ENCODE measurements around the gene PPP1R3C. TPM values are rescaled to one million over a fixed set of nuclear protein-coding genes. Genes with fewer than 3 reads are reported as not detected.

Gene PPP1R3C
- total RNA-seq, 4 donors from 2014 or later: 19.7 to 55.2 (median 25.5) TPM

DNA sequence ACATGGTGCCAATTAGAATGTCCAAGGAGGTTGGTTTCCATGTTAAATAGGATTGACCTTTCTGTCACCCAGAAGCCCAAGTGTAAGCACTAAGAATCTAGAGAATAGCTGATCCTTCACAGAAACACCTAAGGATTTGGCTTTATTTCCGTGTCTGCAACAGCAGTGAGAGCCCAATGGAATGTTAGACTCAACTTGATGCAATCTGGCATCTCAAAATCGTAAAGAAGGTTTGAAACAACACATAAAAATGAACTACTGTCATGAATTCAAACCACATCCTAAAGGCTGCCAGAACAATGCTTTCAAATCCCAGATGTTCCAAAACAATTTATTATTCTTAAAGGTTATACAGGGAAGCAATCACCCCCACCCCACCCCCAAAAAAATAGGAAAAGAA is 18.6 kb downstream of the PPP1R3C start:
- Histone ChIP-seq H3K4me1 (peaks cover 0 to 9% of the 10 kb centered on the region in 2 donors), H3K27me3 (no peaks in the 10 kb centered on the region), H3K36me3 (no peaks in the 10 kb centered on the region), H3K27ac (peak overlapping the region; percentile 75), H3K4me3 (no peak overlapping the region), H3K9me3 (no peaks in the 10 kb centered on the region)
- intact Hi-C loops (cut with DNase I; ENCODE audit: low total_unique reads): no loop called here
- no peak for DNase-seq
- TF ChIP-seq CTCF (IDR thresholded peaks at IDR 0.05): no peak
- no peak for TF ChIP-seq POLR2A (IDR thresholded peaks at IDR 0.05)

DNA sequence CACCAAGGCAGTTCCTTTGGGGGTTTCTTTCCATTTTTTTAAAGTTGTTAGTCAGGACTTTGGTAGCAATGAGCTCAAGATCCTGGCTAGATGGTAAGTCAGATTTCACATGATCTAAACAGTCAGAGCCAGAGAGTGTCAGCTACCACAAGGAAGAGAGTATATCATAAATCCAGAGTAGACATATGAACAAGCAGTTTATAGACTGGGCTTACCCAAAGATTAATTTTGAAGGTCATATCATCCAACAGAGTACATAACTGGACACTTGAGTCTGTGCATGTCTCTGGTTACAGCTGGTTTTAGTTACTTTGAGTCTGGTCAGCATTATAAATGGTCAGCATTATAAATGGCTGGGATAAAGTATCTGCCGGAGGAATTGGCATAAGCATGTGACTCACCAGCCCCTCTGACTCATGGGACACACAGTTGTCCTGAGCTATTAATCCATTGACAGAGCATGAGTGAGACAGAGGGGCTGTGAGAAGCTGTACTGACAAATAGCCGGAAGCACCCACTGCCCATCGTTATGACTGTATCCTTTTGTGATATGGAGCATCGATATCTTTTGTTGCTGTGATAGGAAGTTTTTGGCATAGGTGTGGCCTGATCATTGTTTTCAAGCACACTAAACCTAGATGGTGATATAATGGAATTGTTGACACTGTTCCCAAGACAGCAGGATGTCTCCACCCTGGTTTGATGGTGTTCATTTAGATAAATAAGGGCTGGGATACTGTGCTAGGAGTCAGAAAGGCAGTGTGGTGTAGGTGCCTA is 19.3 kb downstream of the PPP1R3C start:
- intact Hi-C loops (cut with DNase I; ENCODE audit: low total_unique reads): no loop called here
- TF ChIP-seq CTCF (IDR thresholded peaks at IDR 0.05) (no peak), POLR2A (IDR thresholded peaks at IDR 0.05) (no peak)
- H3K4me1 ChIP-seq: peaks cover 0 to 9% of the 10 kb centered on the region in 2 donors
- no peaks in the 10 kb centered on the region for H3K27me3 ChIP-seq
- peak overlapping the region; percentile 75 for H3K27ac ChIP-seq
- peak in 1 of 2 donors; percentile 62 for DNase-seq
- no peaks in the 10 kb centered on the region for H3K9me3 ChIP-seq
- H3K4me3 ChIP-seq: no peak overlapping the region
- H3K36me3 ChIP-seq: no peaks in the 10 kb centered on the region

GRCh38 chr10:91610919-91611318 is 22.0 kb downstream of the PPP1R3C start:
- DNase-seq: no peak
- H3K27ac ChIP-seq: peak overlapping the region; percentile 90
- no peaks in the 10 kb centered on the region for H3K9me3 ChIP-seq
- H3K4me3 ChIP-seq: no peak overlapping the region
- intact Hi-C loops (cut with DNase I; ENCODE audit: low total_unique reads): no loop called here
- H3K4me1 ChIP-seq: peaks cover 0 to 9% of the 10 kb centered on the region in 2 donors
- no peaks in the 10 kb centered on the region for H3K27me3 ChIP-seq
- no peaks in the 10 kb centered on the region for H3K36me3 ChIP-seq
- TF ChIP-seq POLR2A (IDR thresholded peaks at IDR 0.05): no peak
- no peak for TF ChIP-seq CTCF (IDR thresholded peaks at IDR 0.05)

- Histone ChIP-seq H3K4me3 (no peak overlapping the region), H3K27ac (peak overlapping the region; percentile 90), H3K36me3 (no peaks in the 10 kb centered on the region), H3K4me1 (peaks cover 0 to 9% of the 10 kb centered on the region in 2 donors), H3K9me3 (no peaks in the 10 kb centered on the region), H3K27me3 (no peaks in the 10 kb centered on the region)
- no peak for DNase-seq
- intact Hi-C loops (cut with DNase I; ENCODE audit: low total_unique reads): no loop called here
- no peak for TF ChIP-seq CTCF (IDR thresholded peaks at IDR 0.05)
These were observed 22.4 kb downstream of the PPP1R3C start for GRCh38 chr10:91610444-91610843.

- no peaks in the 10 kb centered on the region for H3K36me3 ChIP-seq
- H3K4me1 ChIP-seq: peaks cover 0 to 5% of the 10 kb centered on the region in 2 donors
- no peak overlapping the region for H3K4me3 ChIP-seq
- DNase-seq: peak in 1 of 2 donors; percentile 47
- TF ChIP-seq CTCF (IDR thresholded peaks at IDR 0.05): no peak
- TF ChIP-seq POLR2A (IDR thresholded peaks at IDR 0.05): no peak
- no peaks in the 10 kb centered on the region for H3K27me3 ChIP-seq
- H3K27ac ChIP-seq: peak overlapping the region; percentile 90
- no peaks in the 10 kb centered on the region for H3K9me3 ChIP-seq
- intact Hi-C loops (cut with DNase I; ENCODE audit: low total_unique reads): no loop called here
These were observed 25.0 kb downstream of the PPP1R3C start for GRCh38 chr10:91607646-91608403.

Measured in uterus (tissue), 4 donors.